Activated CD4-positive, alpha-beta T cell treated with anti-CD3 and anti-CD28 coated beads, Interleukin-10, Interleukin-2, amounts not matched to agents 100 ng/mL and 50 ng/mL, durations not matched to agents 16 hours and 8 hours (primary cell): ENCODE results near the gene SPEM1.

Source experiments
- DNase-seq: peaks from one replicate; pipeline ENCODE4 v3.0.0-alpha.2; 2020

The SPEM1 gene

DNA sequence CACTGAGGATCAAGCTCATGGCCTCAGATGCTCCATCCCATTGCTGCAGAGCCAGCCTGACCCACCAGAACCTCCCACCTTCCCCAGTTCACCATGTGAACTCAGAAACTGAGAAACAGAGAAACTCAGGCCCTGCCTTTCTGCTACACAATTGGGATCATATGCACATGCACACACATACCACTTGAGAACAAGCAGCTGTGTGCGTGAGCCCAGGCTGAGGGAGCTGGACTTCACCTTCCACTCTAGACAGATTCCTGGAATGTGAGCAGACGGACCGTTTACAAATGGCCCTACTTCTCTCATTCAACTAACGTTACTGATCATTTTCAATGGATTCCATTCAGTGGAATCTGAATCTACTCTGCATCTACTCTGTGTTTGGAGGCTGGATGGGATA is 3.6 kb downstream of the SPEM1 start:
- DNase-seq: no peak

DNA sequence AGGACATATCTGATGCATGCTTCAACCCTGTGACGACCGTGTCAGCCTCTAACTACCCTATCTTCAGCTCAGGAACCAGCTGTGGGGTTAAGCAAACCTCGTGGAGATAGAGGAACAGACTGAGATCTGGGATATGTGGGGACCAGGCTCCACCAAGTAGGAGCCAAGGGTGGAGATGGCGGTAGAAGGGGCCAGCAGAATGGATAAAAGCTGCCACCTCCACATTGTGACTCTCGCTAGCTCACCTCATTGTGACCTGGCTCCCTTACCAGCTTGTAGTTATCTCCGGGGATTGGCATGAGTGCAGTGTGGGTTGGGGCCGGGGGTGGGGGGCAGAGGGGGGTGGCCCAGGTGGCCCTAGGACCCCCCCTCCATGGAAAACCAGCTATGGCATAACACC is 5.2 kb downstream of the SPEM1 start, which contains the start of gene SPEM2:
SPEM2 (plus strand) TSS at position 301 of the 400 bp plus-strand sequence; CDS start at position 374, 73 bp downstream.
- no peak for DNase-seq

DNA sequence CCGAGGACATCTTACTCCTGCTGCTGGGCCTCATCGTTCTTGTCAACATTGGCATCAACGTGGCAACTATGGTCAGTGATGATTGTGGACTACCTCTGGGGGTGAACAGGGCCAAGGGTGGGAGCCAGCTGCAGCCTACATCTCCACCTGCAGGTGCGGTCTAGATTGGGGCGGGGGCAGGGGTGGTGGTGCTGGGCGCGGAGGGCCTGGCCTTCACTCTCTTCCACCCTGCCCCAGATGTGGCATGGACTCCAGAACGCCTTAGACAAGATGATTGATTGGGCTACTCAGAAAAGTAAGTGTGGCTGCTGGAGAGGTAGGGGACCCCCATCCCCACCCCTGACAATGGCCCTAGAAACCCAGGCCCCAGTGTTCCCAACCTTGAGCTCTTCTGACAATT is 5.6 kb downstream of the SPEM1 start:
- DNase-seq: no peak

DNA sequence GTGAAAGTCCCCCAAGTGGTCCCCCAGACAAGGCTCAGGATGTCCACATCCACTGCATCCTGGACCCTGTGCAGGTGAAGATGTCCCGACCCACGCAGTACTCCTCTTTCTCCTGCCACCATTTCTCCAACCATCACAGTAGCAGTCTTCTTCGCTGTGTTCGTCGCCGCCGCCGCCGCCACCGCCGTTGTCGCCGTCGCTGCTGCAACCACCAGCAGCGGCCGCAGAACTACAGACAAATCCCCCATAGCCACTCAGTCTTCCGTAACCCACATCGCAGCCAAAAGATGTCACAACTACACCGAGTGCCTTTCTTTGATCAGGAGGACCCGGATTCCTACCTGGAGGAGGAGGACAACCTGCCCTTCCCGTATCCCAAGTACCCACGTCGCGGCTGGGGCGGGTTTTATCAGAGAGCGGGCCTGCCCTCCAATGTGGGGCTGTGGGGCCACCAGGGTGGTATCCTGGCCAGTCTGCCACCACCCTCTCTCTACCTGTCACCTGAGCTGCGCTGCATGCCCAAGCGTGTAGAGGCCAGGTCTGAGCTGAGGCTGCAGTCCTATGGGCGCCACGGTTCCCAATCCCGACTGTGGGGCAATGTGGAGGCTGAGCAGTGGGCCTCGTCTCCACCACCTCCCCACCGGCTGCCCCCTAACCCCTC is 6.2 kb downstream of the SPEM1 start:
- no peak for DNase-seq

DNA sequence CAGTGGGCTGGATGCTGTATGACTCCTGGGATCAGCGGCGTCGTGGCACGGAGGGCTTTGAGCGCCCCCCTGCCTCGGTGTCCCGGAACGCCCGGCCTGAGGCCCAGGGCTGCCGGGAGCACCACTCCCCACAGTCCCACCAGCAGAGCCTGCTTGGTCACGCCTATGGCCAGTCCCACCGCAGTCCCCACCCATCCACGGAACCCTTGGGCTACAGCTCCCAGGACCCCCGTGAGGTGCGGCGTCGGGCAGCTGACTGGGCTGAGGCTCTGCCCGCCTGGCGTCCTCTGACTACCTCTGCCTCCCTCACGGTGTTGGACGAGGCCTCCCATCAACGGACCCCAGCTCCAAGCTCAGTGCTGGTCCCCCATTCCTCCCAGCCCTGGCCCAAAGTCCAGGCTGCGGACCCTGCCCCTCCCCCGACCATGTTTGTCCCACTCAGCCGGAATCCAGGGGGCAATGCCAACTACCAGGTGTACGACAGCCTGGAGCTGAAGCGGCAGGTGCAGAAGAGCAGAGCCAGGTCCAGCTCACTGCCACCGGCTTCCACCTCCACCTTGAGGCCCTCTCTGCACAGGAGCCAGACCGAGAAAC is 6.9 kb downstream of the SPEM1 start:
- DNase-seq: no peak

DNA sequence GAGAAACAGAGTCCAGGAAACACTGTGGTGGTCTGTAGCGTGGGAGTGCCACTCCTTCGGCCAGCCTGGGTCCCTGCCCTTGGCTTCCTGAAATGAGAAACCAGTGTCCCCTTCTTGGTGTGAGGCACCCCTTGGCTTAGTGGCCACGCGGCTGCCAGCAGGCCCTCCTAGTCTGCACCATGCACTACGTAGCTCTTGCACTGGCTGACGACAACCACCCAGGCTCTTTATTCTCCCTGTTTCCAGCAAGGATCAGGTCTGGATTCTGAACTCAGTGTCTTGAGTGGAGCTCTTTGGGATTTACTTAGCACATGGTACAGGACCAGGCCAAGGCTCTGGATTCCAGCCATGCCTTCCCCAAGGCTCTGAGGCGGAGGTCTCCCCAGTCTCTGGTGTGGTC is 7.4 kb downstream of the SPEM1 start:
- no peak for DNase-seq

DNA sequence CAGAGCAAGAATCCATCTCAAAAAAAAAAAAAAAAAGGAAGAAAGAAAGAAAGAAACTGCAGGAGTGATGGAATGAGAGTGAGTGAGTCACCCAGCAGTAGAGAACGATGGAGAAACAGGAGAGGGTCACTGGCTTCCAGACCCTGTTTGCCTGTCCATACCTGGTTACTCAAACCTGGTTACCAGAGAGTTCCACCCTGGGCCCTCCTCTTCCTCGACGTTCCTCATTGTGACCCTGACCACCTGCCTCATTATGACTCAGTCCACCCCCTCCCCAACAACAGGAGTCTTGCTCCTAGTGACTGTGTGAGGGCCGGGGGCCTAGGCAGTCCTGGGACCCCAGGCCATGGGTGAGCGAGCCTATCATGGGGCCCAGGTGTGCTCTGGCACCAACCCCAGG is 8.4 kb downstream of the SPEM1 start, which contains the start of gene SPEM3:
SPEM3 (plus strand) TSS at position 301 of the 400 bp plus-strand sequence; CDS start at position 347, 46 bp downstream.
- no peak for DNase-seq

DNA sequence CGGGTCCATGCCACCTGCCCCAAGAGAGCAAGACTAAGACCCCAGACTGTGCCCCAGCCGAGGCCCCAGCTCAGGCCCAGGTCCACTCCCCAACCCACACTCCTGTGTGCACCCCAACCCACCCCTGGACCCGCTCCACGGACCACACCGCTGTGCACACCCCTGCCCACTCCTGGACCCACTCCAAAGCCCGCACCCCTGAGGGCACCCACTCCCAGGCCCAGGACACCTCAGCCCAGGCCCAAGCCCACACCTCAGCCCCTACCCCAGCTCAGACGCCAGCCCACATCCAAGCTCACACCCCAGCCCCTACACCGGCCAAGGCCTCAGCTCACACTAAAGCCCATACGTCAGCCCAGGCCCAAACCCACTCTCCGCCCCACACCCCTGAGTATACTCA is 9.6 kb downstream of the SPEM1 start:
- no peak for DNase-seq

DNA sequence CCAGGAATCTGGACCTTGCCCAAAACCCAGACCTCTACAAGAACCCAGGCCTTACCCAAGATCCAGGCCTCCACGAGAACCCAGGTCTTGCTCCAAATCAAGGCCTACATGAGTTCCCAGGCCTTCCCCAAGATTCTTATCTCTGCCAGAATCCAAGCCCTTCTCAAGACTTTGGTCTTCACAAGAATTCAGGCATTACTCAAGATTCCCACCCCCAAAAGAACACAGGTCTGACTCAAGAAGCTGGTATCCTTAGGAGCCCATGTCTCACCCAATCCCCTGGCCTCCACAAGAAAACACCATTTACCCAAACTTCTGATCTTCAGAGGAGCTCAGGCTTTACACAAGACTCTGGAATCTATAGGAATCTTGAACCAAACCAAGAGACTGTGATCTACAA is 11.1 kb downstream of the SPEM1 start:
- no peak for DNase-seq

DNA sequence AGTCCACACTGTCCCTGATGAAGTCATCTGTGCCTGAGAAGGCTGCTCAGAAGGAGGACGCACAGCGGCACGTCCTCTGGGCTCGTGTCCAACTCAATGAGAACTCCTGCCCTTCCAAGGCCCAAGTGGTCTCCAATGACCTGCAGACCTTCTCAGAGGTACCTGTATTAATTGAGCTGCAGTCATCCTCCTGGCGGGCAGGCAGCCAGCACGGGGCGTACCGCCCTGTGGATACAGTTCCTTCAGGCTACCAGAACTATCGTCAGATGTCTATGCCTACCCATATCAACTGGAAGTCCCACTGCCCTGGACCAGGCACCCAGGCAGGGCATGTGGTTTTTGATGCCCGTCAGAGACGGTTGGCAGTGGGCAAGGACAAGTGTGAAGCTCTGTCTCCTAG is 12.2 kb downstream of the SPEM1 start:
- no peak for DNase-seq

DNA sequence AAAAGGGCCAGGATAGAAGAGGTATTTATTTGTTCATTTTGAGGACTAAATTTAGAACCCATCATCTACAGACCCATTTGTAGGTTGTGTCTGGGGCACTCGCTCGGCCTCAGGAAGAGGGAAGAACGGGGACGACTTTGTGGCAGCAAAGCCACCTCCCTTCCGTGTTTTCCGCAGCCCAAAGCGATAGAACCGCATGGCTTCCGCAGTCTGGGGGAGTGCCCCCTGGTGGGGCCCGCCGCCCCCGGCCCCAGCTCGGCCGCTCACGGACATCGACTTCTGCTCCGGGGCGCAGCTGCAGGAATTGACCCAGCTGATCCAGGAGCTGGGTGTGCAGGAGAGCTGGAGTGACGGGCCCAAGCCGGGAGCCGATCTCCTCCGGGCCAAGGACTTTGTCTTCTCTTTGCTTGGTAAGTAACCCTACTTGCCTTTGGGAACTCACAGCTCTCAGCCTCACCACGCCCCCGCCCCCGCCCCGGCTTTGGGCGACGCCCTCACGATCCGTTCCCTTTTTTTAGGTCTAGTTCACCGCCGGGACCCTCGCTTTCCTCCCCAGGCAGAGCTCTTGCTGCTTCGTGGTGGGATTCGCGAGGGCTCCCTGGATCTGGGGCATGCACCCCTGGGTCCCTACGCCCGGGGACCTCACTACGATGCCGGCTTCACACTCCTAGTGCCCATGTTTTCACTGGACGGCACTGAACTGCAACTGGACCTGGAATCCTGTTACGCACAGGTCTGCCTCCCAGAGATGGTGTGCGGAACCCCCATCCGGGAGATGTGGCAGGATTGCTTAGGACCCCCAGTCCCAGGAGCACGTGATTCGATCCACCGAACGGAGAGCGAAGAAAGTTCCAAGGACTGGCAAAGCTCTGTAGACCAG is 15.8 kb downstream of the SPEM1 start:
- DNase-seq: peak; percentile 67

DNA sequence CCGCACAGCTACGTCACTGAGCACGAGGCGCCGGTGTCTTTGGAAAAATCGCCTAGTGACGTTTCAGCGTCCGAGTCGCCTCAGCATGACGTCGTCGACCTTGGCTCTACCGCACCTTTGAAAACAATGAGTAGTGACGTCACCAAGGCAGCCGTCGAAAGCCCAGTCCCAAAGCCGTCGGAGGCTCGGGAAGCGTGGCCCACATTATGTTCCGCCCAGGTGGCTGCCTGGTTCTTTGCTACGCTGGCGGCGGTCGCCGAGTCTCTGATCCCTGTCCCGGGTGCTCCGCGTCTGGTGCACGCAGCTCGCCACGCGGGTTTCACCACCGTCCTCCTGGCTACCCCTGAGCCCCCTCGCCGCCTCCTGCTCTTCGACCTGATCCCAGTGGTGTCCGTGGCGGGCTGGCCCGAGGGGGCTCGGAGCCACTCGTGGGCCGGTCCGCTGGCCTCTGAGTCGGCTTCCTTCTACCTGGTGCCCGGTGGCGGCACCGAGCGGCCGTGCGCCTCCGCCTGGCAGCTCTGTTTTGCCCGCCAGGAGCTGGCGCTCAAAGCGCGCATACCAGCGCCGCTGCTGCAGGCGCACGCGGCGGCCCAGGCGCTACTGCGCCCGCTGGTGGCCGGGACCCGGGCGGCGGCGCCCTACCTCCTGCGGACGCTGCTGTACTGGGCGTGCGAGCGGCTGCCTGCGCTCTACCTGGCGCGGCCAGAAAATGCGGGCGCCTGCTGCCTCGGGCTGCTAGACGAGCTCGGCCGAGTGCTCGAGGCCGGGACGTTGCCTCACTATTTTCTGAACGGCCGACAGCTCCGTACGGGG is 16.6 kb downstream of the SPEM1 start:
- DNase-seq: peak; percentile 92

DNA sequence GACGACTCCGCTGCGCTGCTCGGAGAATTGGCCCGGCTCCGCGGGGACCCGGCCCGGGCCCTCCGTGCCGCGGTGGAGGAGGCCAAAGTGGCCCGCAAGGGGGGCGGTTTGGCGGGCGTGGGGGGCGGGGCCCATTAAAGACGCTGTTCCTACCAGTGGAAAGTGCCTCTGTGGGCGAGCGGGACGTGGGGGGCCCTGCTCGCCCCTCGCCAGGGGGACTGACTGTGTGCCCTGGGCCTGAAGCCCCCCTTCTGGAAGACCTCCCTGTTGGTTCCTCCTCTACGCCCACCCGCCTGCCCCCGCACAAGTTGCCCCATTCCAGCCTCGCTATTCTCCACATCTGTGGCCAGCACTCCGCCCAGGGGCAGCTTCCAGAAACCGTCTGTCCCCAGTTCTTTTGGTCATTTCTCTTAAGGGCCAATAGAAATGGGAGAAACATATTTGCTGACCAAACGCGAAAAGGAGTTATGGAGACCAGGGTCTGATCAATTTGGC is 17.3 kb downstream of the SPEM1 start:
- DNase-seq: no peak

DNA sequence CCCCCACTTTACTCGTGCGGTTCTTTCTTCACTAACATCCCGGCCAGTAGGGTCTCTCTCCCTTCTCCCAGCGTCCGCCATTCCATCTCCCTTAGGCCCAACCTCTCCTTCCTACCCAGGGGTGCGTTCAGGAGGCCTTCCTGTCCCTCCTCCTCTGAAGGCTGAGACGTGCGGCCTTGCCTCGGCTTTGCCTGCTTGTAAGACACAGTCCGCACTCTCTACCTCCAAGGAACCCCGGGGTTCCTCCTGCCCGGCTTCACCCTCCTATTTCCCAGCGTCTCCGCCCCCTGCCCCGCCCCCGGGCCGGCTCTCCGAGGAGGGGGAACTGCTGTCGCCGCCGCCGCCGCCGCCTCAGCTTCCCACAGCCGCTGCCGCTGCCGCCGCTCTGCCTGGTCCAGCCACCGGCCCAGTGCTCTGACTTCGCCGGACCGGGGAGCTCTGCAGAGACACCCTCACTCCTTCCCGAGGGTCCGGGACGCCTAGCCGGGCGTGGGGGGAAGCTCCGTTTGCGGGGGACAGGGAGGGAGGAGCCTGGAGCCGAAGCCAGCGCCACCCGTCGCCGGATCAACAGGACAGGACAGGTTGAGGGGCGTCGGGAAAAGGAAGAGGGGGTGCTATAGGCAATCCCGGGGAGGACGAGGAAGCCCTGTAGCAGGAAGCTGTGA is 18.0 kb downstream of the SPEM1 start:
- DNase-seq: peak; percentile 52

DNA sequence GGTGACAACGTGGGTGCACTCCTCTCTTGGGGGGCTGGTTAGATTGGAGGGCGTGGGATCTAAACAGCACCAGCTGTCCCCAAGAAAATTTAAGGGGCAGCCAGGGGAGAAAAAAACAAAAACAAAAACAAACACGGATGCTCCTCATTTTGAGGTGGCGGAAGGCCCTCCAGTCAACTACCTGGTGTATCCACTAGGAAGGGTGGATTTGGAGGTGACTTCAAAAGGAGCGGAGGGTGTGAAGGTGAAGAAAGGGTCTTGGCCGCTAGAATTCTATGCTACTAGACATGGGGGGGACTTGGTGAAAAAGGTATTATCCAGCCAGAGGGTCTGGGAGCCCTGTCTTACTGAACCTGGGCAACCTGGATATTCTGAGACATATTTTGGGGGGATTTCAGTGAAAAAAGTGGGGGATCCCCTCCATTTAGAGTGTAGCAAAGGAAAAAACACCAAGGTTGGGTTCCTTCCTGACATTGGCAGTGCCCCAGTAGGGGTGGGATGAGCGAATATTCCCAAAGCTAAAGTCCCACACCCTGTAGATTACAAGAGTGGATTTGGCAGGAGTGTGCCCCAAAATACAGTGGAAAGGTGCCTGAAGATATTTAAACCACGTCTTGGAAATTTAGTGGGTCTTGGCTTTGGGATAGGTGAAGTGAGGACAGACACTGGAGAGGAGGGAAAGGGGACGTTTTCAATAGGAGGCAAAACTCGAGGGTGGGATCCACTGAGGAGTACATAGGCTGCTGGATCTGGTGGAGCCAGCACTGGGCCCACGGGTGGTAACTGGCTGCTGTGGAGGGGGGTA is 18.7 kb downstream of the SPEM1 start:
- no peak for DNase-seq

DNA sequence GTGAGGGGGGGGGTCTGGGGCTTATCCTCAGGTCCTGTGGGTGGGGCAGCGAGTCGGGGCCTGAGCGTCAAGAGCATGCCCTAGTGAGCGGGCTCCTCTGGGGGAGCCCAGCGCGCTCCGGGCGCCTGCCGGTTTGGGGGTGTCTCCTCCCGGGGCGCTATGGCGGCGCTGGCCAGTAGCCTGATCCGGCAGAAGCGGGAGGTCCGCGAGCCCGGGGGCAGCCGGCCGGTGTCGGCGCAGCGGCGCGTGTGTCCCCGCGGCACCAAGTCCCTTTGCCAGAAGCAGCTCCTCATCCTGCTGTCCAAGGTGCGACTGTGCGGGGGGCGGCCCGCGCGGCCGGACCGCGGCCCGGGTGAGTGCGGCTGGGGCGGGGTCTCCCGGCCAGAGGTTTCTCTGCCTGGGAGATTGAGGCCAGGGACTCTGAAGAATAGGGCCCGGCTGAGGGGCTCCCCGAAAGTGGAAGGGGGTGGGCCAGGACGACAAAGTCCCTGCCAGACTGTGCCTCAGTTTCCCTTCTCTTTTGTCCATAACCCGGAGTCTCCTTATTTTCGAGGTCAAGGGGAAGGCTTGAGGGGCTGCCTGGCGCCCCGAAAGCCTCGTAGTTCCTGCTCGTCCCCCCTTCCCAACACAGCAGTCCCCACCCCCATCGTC is 19.5 kb downstream of the SPEM1 start, which contains the start of gene FGF11:
FGF11 (plus strand) TSS at position 51 of the 651 bp plus-strand sequence; CDS start at position 160, 109 bp downstream.
- DNase-seq: no peak

DNA sequence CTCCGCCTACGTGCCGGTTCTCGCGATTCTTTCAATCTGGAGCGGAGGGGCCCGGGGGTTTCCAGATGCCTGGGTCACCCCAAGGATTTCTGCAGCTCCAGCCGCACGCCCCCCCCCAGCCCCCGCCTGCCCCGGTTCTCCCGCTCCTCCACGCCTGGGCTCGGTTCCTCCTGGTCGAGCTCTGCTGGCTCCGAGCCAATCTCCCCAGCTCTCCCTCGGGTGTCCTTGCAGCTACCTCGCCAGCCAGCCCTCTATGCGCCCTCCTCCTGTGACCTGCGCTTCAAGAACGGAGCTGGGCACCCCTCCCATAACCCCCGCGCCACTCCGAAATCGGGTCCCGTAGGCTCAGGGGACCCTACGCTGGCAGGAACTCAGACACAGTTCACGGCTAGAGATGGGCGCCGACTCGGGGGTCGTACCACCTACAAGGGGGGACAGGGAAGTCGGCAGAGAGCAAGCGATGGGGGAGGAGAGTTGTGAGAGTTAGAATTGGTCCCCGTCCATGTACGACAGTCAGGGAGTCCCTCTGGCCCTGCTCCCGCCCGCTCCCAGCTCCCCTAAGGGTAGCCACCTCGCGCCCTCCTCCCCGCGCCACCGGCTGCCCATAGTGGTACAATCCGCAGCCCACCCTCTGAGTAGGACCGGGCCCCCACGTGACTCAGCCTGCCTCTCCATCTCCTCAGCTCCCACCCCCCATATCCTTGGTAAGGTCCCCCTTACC is 20.1 kb downstream of the SPEM1 start:
- peak; percentile 43 for DNase-seq

DNA sequence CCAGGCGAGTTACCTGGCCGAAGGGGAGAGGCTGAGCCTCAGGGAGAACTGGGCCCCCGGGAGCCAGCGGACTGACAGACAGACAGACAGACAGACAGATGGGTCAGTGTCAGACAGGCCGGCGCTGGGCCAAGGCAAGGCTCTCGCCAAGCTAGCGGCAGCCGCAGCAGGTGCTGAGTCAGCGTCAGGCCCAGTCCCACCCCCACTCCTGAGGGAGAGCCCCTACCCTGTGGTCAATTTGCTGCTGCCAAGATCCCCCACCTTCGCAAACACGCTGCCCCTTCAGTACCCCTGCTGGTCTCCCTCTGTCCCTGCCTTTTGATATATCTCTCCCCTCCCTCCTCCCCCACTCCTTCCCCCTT is 20.7 kb downstream of the SPEM1 start:
- peak; percentile 13 for DNase-seq

DNA sequence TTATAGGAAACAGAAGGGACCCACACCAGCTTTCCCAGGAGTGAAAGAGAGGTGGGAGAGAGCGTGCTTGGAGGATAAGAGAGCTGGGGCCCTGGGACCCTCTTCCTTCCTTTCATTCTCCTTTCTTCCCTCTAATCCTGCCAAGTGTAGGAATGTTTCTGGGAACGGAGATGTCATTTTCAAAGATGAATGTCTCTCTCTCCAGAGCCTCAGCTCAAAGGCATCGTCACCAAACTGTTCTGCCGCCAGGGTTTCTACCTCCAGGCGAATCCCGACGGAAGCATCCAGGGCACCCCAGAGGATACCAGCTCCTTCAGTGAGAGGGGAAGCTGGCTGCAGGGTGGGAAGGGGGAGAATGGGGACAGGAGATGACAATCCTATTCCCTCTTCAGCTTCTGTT is 21.1 kb downstream of the SPEM1 start:
- DNase-seq: no peak

DNA sequence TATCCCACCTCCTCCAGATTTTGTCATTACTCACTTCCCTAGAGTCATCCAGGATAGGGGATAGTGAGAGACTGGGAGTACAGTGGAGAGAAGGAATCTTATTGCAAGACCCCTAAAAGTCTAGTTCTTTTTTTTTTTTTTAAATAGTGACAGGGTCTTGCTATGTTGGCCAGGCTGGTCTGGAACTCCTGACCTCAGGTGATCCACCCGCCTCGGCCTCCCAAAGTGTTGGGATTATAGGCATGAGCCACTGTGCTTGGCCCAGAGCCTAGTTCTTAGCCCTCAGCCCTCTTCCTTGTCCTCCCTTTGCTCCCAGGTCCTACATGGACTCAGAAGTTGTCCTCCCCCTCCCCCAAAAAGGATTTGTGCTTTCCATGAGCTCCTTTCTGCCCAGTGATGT is 22.0 kb downstream of the SPEM1 start:
- DNase-seq: no peak
